CD4-positive, alpha-beta T cell (primary cell): ENCODE results near the gene PARP16. TPM values are rescaled to one million over a fixed set of nuclear protein-coding genes. Genes with fewer than 3 reads are reported as not detected.
A peak's percentile ranks its signal among the peaks of the same experiment; 100 is the strongest.

Experiments
- ATAC-seq: fragments of 200-7000 bp; cut with Tn5 transposase; one replicate; pipeline ENCODE4 v1.10.0; 2022; ENCODE audit warnings: mild to moderate bottlenecking; ENCODE audit not compliant: poor library complexity
- CTCF ChIA-PET: fragments of 350-600 bp; sonication (Branson Sonifier 250); formaldehyde crosslinking; loops from one replicate; lab custom pipeline; 2021; ENCODE audit warnings: antibody characterized with exemption, inconsistent platforms; lab: Charles Lee
- POLR2A ChIA-PET: fragments of 350-600 bp; sonication (Branson Sonifier 250); formaldehyde crosslinking; loops from one replicate; lab custom pipeline; 2021; ENCODE audit warnings: antibody characterized with exemption, inconsistent platforms; lab: Charles Lee
- DNase-seq, 14 experiments: peaks; one replicate each; pipeline ENCODE4 v3.0.0-alpha.2; 2013 to 2020; ENCODE audit warnings: mixed read lengths in 2 of 14
- H3K27ac ChIP-seq, 2 donors: one replicate each; pipeline versions ENCODE4 v1.5.1 to v1.7.0; 2013; ENCODE audit warnings: low read length in 2 of 2, low read depth in 1 of 2, mild to moderate bottlenecking in 1 of 2
- H3K27me3 ChIP-seq, 2 experiments: 1 replicate in 1 of 2; 2 replicates in 1 of 2; pipeline versions ENCODE4 v1.6.1 to v1.7.0; 2013; ENCODE audit warnings: low read length in 2 of 2, control low read depth in 1 of 2, mild to moderate bottlenecking in 1 of 2, moderate library complexity in 1 of 2; ENCODE audit not compliant: insufficient read depth in 2 of 2, control insufficient read depth in 1 of 2
- H3K36me3 ChIP-seq: one replicate; pipeline ENCODE4 v1.6.1; 2013; ENCODE audit warnings: low read length, control low read depth; ENCODE audit not compliant: insufficient read depth
- H3K4me1 ChIP-seq: one replicate; pipeline ENCODE4 v1.6.1; 2013; ENCODE audit warnings: low read length, control low read depth; ENCODE audit not compliant: insufficient read depth
- H3K4me3 ChIP-seq: one replicate; pipeline ENCODE4 v1.5.1; 2013; ENCODE audit warnings: mild to moderate bottlenecking, low read length, moderate library complexity
- H3K9me3 ChIP-seq, 2 experiments: 1 replicate in 1 of 2; 2 replicates in 1 of 2; pipeline versions ENCODE4 v1.6.1 to v1.7.0; 2013; ENCODE audit warnings: low read length in 2 of 2, mild to moderate bottlenecking in 2 of 2, control low read depth in 1 of 2, moderate library complexity in 1 of 2; ENCODE audit not compliant: control insufficient read depth in 1 of 2, insufficient read depth in 1 of 2
- H3K27ac Mint-ChIP-seq: one replicate; pipeline ENCODE4 v1.8.0; 2020; ENCODE audit warnings: mixed read lengths
- H3K27me3 Mint-ChIP-seq: one replicate; pipeline ENCODE4 v1.8.0; 2021; ENCODE audit warnings: mixed read lengths
- H3K36me3 Mint-ChIP-seq: one replicate; pipeline ENCODE4 v1.8.0; 2021; ENCODE audit warnings: low read depth, mixed read lengths
- H3K4me1 Mint-ChIP-seq: one replicate; pipeline ENCODE4 v1.8.0; 2021; ENCODE audit warnings: low read depth, mixed read lengths
- H3K4me3 Mint-ChIP-seq: one replicate; pipeline ENCODE4 v1.8.0; 2020; ENCODE audit warnings: mild to moderate bottlenecking, mixed read lengths
- H3K9me3 Mint-ChIP-seq: one replicate; pipeline ENCODE4 v1.8.0; 2020; ENCODE audit warnings: mixed read lengths
- intact Hi-C, 2 experiments: fragments of 100-400 bp; cut with DNase I in 1 of 2; cut with micrococcal nuclease in 1 of 2; formaldehyde crosslinking; loops; one replicate each; pipeline versions ENCODE4 v1.15.1 to v1.9.0; 2023 to 2025; cut with DNase I, micrococcal nuclease
- total RNA-seq, 174 experiments: library from RNA in 2 of 174; stranded (reverse) in 2 of 174; gene quantifications; one replicate each; pipeline ENCODE4 v1.2.3 and lab custom pipeline; 2021 to 2026
- TF ChIP-seq, protein P1 (sequence below): fragments of 200-600 bp; IDR thresholded peaks from one replicate; pipeline ENCODE4 v1.8.0; 2022; ENCODE audit warnings: antibody characterized with exemption, mild to moderate bottlenecking

Gene PARP16
- total RNA-seq, 2 experiments from 2014 or later, result 11.3 to 12.9 TPM

DNA sequence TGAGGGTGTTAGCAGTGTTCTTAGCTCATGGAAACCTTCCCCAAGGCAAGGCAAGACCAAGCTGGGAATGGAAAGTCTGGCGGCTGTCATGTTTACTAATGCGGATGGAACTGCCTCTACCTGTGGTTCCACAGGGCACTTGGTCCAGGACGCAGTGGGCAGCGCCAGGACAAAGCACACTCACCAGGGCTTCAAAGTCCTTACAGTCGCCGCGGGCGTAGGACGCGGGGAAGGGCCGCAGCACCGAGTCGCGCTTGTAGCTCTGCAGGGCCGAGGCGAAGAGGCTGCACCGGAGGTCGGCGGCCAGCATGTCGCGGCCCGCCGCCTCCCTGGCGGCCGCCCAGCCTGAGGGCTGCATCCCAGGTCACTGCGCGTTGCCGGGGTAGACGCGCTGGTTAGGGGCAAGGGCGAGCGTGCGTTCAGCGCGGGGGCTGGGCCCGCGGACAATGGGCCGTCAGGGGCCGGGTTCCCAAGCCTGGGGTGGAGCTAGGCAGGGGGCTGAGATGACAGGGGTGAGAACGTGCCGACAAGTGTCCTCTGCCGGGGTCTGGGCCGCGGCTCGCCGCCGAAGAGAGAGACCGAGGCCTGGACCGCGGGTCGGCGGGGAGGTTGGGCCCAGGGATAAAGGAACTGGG lies 497 bp downstream of the PARP16 start:
- no peaks in the 10 kb centered on the region for H3K27me3 Mint-ChIP-seq

DNA sequence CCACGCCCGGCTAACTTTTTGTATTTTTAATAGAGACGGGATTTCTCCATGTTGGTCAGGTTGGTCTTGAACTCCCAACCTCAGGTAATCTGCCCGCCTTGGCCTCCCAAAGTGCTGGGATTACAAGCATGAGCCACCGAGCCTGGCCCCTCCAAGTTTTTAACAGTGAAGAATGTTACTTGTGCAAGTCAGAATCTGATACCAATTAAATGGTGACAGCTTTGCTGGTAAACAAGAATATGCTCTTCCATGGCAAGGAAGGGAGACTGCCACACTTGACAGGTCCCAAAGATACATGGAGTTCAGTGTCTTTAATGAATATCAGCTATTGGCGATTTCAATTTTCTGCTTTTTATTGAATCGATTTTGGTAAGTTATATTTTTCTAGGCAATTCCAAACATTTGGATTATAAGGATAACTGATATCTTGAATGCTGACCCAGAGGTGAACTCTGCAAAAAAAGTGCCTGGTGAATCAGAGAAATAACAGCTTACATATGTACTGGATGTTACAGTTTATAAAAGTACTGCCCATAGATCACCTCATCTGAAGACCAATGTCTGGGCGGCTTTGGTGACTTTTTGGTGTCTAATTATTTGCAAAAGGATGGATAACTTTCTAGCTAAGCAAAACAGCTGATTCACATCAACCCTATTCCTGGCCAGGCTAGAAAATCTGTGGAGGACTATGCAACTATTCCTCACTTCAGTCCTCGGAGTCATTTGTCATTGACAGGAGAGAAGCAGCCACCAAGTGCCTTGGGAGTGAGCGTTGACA lies 1.2 kb downstream of the PARP16 start:
- no peak for DNase-seq
- ChIA-PET CTCF (interaction anchor here (0.6 to 3.0 kb wide), 8 partner anchors 8 to 152 kb away, joined by 3 to 26 read pairs (median 4); partner anchors contain the start of genes PDCD7, RNU5A-1 and RNU5B-1), POLR2A (interaction anchor here (0.6 to 4.4 kb wide), 9 partner anchors 8 to 1581 kb away, joined by 3 to 136 read pairs (median 12); partner anchors contain the start of genes CLPX, RNU5A-1, RNU5B-1 and TRIP4)
- no peak for ATAC-seq
- intact Hi-C loops, result loop anchor here (1.0 to 5.0 kb wide), 5 partner anchors 11 to 583 kb away; partner anchors contain the start of genes CLPX (in 1 of the 2), PDCD7 (in 1 of the 2) and RNU5A-1 (in 1 of the 2)
- no peaks in the 10 kb centered on the region for H3K9me3 ChIP-seq
- no peaks in the 10 kb centered on the region for H3K27me3 ChIP-seq
- Mint-ChIP-seq H3K4me3 (peak overlapping the region; percentile 93), H3K4me1 (peaks cover 52% of the 10 kb centered on the region), H3K36me3 (peaks cover 19% of the 10 kb centered on the region), H3K27me3 (no peaks in the 10 kb centered on the region), H3K27ac (peak overlapping the region; percentile 94), H3K9me3 (no peaks in the 10 kb centered on the region)
- TF ChIP-seq, protein P1, sequence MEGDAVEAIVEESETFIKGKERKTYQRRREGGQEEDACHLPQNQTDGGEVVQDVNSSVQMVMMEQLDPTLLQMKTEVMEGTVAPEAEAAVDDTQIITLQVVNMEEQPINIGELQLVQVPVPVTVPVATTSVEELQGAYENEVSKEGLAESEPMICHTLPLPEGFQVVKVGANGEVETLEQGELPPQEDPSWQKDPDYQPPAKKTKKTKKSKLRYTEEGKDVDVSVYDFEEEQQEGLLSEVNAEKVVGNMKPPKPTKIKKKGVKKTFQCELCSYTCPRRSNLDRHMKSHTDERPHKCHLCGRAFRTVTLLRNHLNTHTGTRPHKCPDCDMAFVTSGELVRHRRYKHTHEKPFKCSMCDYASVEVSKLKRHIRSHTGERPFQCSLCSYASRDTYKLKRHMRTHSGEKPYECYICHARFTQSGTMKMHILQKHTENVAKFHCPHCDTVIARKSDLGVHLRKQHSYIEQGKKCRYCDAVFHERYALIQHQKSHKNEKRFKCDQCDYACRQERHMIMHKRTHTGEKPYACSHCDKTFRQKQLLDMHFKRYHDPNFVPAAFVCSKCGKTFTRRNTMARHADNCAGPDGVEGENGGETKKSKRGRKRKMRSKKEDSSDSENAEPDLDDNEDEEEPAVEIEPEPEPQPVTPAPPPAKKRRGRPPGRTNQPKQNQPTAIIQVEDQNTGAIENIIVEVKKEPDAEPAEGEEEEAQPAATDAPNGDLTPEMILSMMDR, result no peak
- peaks cover 6% of the 10 kb centered on the region for H3K36me3 ChIP-seq
- peak overlapping the region; percentile 93 for H3K4me3 ChIP-seq
- peaks cover 39% of the 10 kb centered on the region for H3K4me1 ChIP-seq
- no peak overlapping the region for H3K27ac ChIP-seq

More for the DNA sequence above, 497 bp downstream of the PARP16 start:
- H3K4me3 ChIP-seq, result peak overlapping the region; percentile 93
- peaks cover 37% of the 10 kb centered on the region for H3K4me1 ChIP-seq
- ATAC-seq (peak; percentile 5), DNase-seq (peak in 4 of 14 experiments; percentile 15 to 59 (median 44))
- Mint-ChIP-seq H3K4me1 (peaks cover 52% of the 10 kb centered on the region), H3K36me3 (peaks cover 19% of the 10 kb centered on the region), H3K27ac (peak overlapping the region; percentile 94), H3K9me3 (no peaks in the 10 kb centered on the region), H3K4me3 (peak overlapping the region; percentile 93)
- peak overlapping the region; percentile 83 to 85 for H3K27ac ChIP-seq
- ChIA-PET POLR2A (interaction anchor here (0.6 to 4.4 kb wide), 11 partner anchors 8 to 1582 kb away, joined by 3 to 136 read pairs (median 7); partner anchors contain the start of genes CLPX, RAB11A, RNU5A-1 and RNU5B-1), CTCF (interaction anchor here (1.0 to 3.0 kb wide), 7 partner anchors 9 to 152 kb away, joined by 3 to 26 read pairs (median 5); partner anchors contain the start of genes PDCD7, RNU5A-1 and RNU5B-1)
- no peaks in the 10 kb centered on the region for H3K9me3 ChIP-seq
- peaks cover 6% of the 10 kb centered on the region for H3K36me3 ChIP-seq
- no peaks in the 10 kb centered on the region for H3K27me3 ChIP-seq
- TF ChIP-seq, protein P1, result no peak
- intact Hi-C loops, result loop anchor here (1.0 to 5.0 kb wide), 5 partner anchors 10 to 584 kb away; partner anchors contain the start of genes CLPX (in 1 of the 2), PDCD7 (in 1 of the 2) and RNU5A-1 (in 1 of the 2)

DNA sequence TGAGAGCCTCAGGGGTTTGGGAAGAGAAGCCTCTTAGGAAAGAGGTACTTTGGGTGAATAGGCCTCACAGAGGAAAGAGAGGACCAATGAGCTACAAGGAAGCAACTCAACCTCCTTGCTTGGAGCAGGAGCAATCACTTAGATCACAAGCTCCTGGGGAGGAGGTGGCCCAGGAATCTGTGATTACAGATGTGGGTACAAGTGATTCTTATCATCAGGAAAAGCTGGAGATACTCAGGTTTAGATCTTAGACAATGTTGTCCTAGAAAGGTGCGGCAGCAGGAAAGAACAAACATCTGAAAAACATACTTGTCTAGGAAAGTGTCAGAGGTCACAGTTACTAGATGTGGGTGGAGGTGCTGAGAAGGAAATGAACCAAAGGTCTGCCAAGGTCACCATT lies 8.2 kb downstream of the PARP16 start:
- intact Hi-C loops, result no loop called here
- Histone ChIP-seq H3K9me3 (no peaks in the 10 kb centered on the region), H3K4me3 (no peak overlapping the region), H3K4me1 (peaks cover 25% of the 10 kb centered on the region), H3K27me3 (no peaks in the 10 kb centered on the region), H3K27ac (peak overlapping the region in 1 of 2 donors; percentile 17), H3K36me3 (peaks cover 8% of the 10 kb centered on the region)
- Mint-ChIP-seq H3K27me3 (no peaks in the 10 kb centered on the region), H3K4me1 (peaks cover 73% of the 10 kb centered on the region), H3K4me3 (peak overlapping the region; percentile 62), H3K27ac (peak overlapping the region; percentile 62), H3K9me3 (no peaks in the 10 kb centered on the region), H3K36me3 (peaks cover 39% of the 10 kb centered on the region)
- ATAC-seq (no peak), DNase-seq (no peak)
- TF ChIP-seq, protein P1, result no peak
- ChIA-PET POLR2A (interaction anchor here (0.5 to 2.0 kb wide), 3 partner anchors 8 to 536 kb away, joined by 3 to 12 read pairs (median 4); partner anchors contain the start of genes PARP16 and RNU5B-1), CTCF (interaction anchor here (1.6 to 1.9 kb wide), 2 partner anchors 8 to 19 kb away, joined by 5 to 8 read pairs; partner anchors contain the start of gene PARP16)
